Lung (tissue), 12 donors: ENCODE data around the gene IRX1. TPM values are rescaled to one million over a fixed set of nuclear protein-coding genes. Genes with fewer than 3 reads are reported as not detected.

Source experiments
- ATAC-seq: fragments of 200-7000 bp; cut with Tn5 transposase; one replicate; pipeline ENCODE4 v1.9.1; 2020; ENCODE audit warnings: moderate number of reproducible peaks; ENCODE audit not compliant: insufficient read depth, low FRiP score
- DNase-seq, 3 donors: peaks; one replicate each; pipeline ENCODE4 v3.0.0-alpha.2; 2013 to 2017
- H3K27ac ChIP-seq, 2 donors: one replicate each; pipeline ENCODE4 v1.5.1; 2013; ENCODE audit warnings: mild to moderate bottlenecking in 2 of 2, moderate library complexity in 2 of 2, control low read depth in 1 of 2, inconsistent platforms in 1 of 2, low read depth in 1 of 2, low read length in 1 of 2
- H3K27me3 ChIP-seq, 3 donors: one replicate each; pipeline ENCODE4 v1.5.1; 2013; ENCODE audit warnings: low read length in 2 of 3; ENCODE audit not compliant: control insufficient read depth in 3 of 3, insufficient read depth in 3 of 3
- H3K36me3 ChIP-seq, 4 donors: one replicate each; pipeline ENCODE4 v1.5.1; 2013; ENCODE audit warnings: low read length in 4 of 4, mild to moderate bottlenecking in 1 of 4, moderate library complexity in 1 of 4; ENCODE audit not compliant: control insufficient read depth in 4 of 4, insufficient read depth in 4 of 4
- H3K4me1 ChIP-seq, 5 donors: one replicate each; pipeline ENCODE4 v1.5.1; 2013; ENCODE audit warnings: low read length in 5 of 5, mild to moderate bottlenecking in 2 of 5, moderate library complexity in 1 of 5; ENCODE audit not compliant: control insufficient read depth in 5 of 5, insufficient read depth in 5 of 5
- H3K4me3 ChIP-seq: one replicate; pipeline ENCODE4 v1.5.1; 2013; ENCODE audit warnings: mild to moderate bottlenecking, control low read depth, moderate library complexity
- H3K9ac ChIP-seq, 2 donors: one replicate each; pipeline ENCODE4 v1.5.1; 2013; ENCODE audit warnings: low read length in 2 of 2, control low read depth in 1 of 2; ENCODE audit not compliant: insufficient read depth in 1 of 2
- H3K9me3 ChIP-seq, 4 donors: one replicate each; pipeline ENCODE4 v1.5.1; 2013; ENCODE audit warnings: low read length in 3 of 4, mild to moderate bottlenecking in 1 of 4, moderate library complexity in 1 of 4; ENCODE audit not compliant: control insufficient read depth in 4 of 4, insufficient read depth in 3 of 4
- CTCF ChIP-seq: IDR thresholded peaks from 2 replicates; pipeline ENCODE4 v1.5.1; 2012; ENCODE audit warnings: mild to moderate bottlenecking; ENCODE audit errors: control extremely low read depth, extremely low read depth
- WGBS, 2 donors: extraction: QIAGEN DNeasy Blood & Tissue Kit; methylation state at CpG; one replicate each; pipeline ENCODE4 v1.1.7; 2013; 5-methylcytosine and 5-hydroxymethylcytosine counted together
- polyA plus RNA-seq, 2 donors: library from polyadenylated mRNA; stranded (reverse); fragments of 200-250 nt; gene quantifications; one replicate each; pipeline ENCODE4 v1.2.1, GENCODE V29; 2013
- total RNA-seq, 2 donors: library from RNA; depleted of rRNA in 1 of 2; stranded (reverse); fragments of >200 nt in 1 of 2; gene quantifications; one replicate each; pipeline ENCODE4 v1.2.1, GENCODE V29; 2014 to 2021
- donor health status: control.
- donor health status: control.
- donor health status: Bipolar disorder and iron deficiency.
- donor health status: healthy.
- donor health status: DM: yes; HTN: yes; CAD: no.

Gene IRX1
- total and polyA plus RNA-seq, 4 donors = 3.6 to 25.7 (median 9.1) TPM

- whole genome bisulfite sequencing, 2 donors = 94 to 96% methylated on average over 7 of the region's 7 CpGs
- Histone ChIP-seq H3K4me3 (no peak overlapping the region), H3K27me3 (no peaks in the 10 kb centered on the region), H3K4me1 (no peaks in the 10 kb centered on the region), H3K27ac (no peak overlapping the region), H3K9ac (no peak overlapping the region), H3K36me3 (no peaks in the 10 kb centered on the region), H3K9me3 (peaks cover 0 to 6% (median 0%) of the 10 kb centered on the region in 4 donors)
- no peak for TF ChIP-seq CTCF
- no peak for DNase-seq
- ATAC-seq = no peak
Measured at GRCh38 chr5:3634061-3634460, 38.4 kb downstream of the IRX1 start.

GRCh38 chr5:3639175-3639574, 43.5 kb downstream of the IRX1 start:
- Histone ChIP-seq H3K36me3 (no peaks in the 10 kb centered on the region), H3K9ac (no peak overlapping the region), H3K27ac (no peak overlapping the region), H3K9me3 (peaks cover 0 to 8% (median 0%) of the 10 kb centered on the region in 4 donors), H3K27me3 (no peaks in the 10 kb centered on the region), H3K4me3 (no peak overlapping the region), H3K4me1 (no peaks in the 10 kb centered on the region)
- ATAC-seq = no peak
- WGBS, 2 donors = 55 to 75% methylated on average over 7 of the region's 8 CpGs
- no peak for TF ChIP-seq CTCF
- DNase-seq = no peak

DNA sequence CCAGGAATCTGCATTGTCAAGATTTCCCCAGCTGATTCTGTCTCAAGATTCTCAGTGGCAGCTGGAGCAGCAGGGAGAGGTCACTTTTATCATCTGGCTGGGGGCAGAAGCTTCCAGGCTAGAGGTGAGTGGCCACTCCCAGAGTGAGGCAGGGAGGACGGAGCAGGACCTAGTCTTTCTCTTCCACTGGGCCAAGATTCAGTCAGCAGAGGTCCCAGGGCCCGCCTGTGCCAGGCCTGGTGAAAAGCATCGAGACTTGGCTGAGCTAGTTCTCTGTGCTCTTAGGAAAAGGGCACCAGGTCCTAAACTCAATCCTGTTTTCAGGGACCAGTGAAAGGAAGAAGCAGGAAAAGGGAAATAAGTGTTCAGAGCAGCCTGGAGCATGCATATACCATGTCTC, 46.6 kb downstream of the IRX1 start:
- Histone ChIP-seq H3K9me3 (peaks cover 0 to 5% (median 0%) of the 10 kb centered on the region in 4 donors), H3K27me3 (no peaks in the 10 kb centered on the region), H3K9ac (no peak overlapping the region), H3K36me3 (no peaks in the 10 kb centered on the region), H3K27ac (no peak overlapping the region), H3K4me3 (no peak overlapping the region), H3K4me1 (no peaks in the 10 kb centered on the region)
- ATAC-seq (no peak), DNase-seq (no peak)
- TF ChIP-seq CTCF = no peak
- WGBS, 2 donors = 76 to 83% methylated on average over 3 of the region's 3 CpGs

- ATAC-seq (no peak), DNase-seq (no peak)
- Histone ChIP-seq H3K27ac (no peak overlapping the region), H3K9ac (no peak overlapping the region), H3K9me3 (peaks cover 0 to 4% (median 0%) of the 10 kb centered on the region in 4 donors), H3K4me3 (no peak overlapping the region), H3K27me3 (no peaks in the 10 kb centered on the region), H3K4me1 (no peaks in the 10 kb centered on the region), H3K36me3 (no peaks in the 10 kb centered on the region)
- TF ChIP-seq CTCF = no peak
- WGBS, 2 donors = 82 to 87% methylated on average over 2 of the region's 2 CpGs
Measured at GRCh38 chr5:3650320-3650719, 54.7 kb downstream of the IRX1 start.
